Neutrophil (primary cell): ENCODE measurements around the gene CYBA.

ENCODE experiments used
- H3K27ac ChIP-seq: fragments of 200-600 bp; sonication (generic); 2 replicates; pipeline ENCODE4 v1.5.1; 2016; ENCODE audit warnings: mild to moderate bottlenecking, moderate library complexity
- H3K27me3 ChIP-seq: fragments of 200-600 bp; sonication (generic); 2 replicates; pipeline ENCODE4 v1.6.0; 2016; ENCODE audit warnings: mild to moderate bottlenecking
- H3K36me3 ChIP-seq: fragments of 200-600 bp; sonication (generic); 2 replicates; pipeline ENCODE4 v1.5.1; 2017
- H3K4me1 ChIP-seq, 2 experiments: fragments of 200-600 bp in 1 of 2; sonication (generic) in 1 of 2; 1 replicate in 1 of 2; 2 replicates in 1 of 2; pipeline versions ENCODE4 v1.5.1 to v1.6.1; 2013 to 2016; ENCODE audit warnings: low read depth in 1 of 2, low read length in 1 of 2, mild to moderate bottlenecking in 1 of 2, moderate library complexity in 1 of 2; ENCODE audit not compliant: control insufficient read depth in 1 of 2, insufficient read depth in 1 of 2
- H3K4me3 ChIP-seq, 2 experiments: fragments of 200-600 bp in 1 of 2; sonication (generic) in 1 of 2; 1 replicate in 1 of 2; 2 replicates in 1 of 2; pipeline ENCODE4 v1.5.1; 2013 to 2016; ENCODE audit warnings: low read depth in 1 of 2, low read length in 1 of 2, mild to moderate bottlenecking in 1 of 2, moderate library complexity in 1 of 2
- H3K9me3 ChIP-seq: fragments of 200-600 bp; sonication (generic); 2 replicates; pipeline ENCODE4 v1.5.1; 2016
- CTCF ChIP-seq: fragments of 200-600 bp; sonication (generic); IDR thresholded peaks from 2 replicates; pipeline ENCODE4 v1.5.1; 2016; ENCODE audit warnings: antibody characterized with exemption

The CYBA gene

GRCh38 chr16:88593910-88594309 lies 56.9 kb downstream of the CYBA start:
- peaks cover 13 to 15% of the 10 kb centered on the region in 2 experiments for H3K4me1 ChIP-seq
- H3K9me3 ChIP-seq = no peaks in the 10 kb centered on the region
- H3K36me3 ChIP-seq = peaks cover 38% of the 10 kb centered on the region
- no peak overlapping the region for H3K4me3 ChIP-seq
- no peak for TF ChIP-seq CTCF
- no peak overlapping the region for H3K27ac ChIP-seq
- no peaks in the 10 kb centered on the region for H3K27me3 ChIP-seq

GRCh38 chr16:88593489-88593888 lies 57.4 kb downstream of the CYBA start:
- Histone ChIP-seq H3K4me3 (no peak overlapping the region), H3K4me1 (peaks cover 9 to 12% of the 10 kb centered on the region in 2 experiments), H3K27me3 (no peaks in the 10 kb centered on the region), H3K36me3 (peaks cover 41% of the 10 kb centered on the region), H3K27ac (no peak overlapping the region), H3K9me3 (no peaks in the 10 kb centered on the region)
- no peak for TF ChIP-seq CTCF
